K562 treated with DMSO at 1 percent for 12 hours (cell line): Measurements from ENCODE around the gene PDCD11. TPM values are rescaled to one million over a fixed set of nuclear protein-coding genes. Genes with fewer than 3 reads are reported as not detected.

Experiments used
- total RNA-seq: library from RNA; unstranded; fragments of 300-600 nt; gene quantifications from 2 replicates; pipeline ENCODE4 v1.2.3, GENCODE V29; 2022; ENCODE audit not compliant: insufficient read depth

PDCD11 gene, protein sequence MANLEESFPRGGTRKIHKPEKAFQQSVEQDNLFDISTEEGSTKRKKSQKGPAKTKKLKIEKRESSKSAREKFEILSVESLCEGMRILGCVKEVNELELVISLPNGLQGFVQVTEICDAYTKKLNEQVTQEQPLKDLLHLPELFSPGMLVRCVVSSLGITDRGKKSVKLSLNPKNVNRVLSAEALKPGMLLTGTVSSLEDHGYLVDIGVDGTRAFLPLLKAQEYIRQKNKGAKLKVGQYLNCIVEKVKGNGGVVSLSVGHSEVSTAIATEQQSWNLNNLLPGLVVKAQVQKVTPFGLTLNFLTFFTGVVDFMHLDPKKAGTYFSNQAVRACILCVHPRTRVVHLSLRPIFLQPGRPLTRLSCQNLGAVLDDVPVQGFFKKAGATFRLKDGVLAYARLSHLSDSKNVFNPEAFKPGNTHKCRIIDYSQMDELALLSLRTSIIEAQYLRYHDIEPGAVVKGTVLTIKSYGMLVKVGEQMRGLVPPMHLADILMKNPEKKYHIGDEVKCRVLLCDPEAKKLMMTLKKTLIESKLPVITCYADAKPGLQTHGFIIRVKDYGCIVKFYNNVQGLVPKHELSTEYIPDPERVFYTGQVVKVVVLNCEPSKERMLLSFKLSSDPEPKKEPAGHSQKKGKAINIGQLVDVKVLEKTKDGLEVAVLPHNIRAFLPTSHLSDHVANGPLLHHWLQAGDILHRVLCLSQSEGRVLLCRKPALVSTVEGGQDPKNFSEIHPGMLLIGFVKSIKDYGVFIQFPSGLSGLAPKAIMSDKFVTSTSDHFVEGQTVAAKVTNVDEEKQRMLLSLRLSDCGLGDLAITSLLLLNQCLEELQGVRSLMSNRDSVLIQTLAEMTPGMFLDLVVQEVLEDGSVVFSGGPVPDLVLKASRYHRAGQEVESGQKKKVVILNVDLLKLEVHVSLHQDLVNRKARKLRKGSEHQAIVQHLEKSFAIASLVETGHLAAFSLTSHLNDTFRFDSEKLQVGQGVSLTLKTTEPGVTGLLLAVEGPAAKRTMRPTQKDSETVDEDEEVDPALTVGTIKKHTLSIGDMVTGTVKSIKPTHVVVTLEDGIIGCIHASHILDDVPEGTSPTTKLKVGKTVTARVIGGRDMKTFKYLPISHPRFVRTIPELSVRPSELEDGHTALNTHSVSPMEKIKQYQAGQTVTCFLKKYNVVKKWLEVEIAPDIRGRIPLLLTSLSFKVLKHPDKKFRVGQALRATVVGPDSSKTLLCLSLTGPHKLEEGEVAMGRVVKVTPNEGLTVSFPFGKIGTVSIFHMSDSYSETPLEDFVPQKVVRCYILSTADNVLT (N-terminal part only)
- 8.8 and 22.4 TPM in 2 replicates for total RNA-seq

DNA sequence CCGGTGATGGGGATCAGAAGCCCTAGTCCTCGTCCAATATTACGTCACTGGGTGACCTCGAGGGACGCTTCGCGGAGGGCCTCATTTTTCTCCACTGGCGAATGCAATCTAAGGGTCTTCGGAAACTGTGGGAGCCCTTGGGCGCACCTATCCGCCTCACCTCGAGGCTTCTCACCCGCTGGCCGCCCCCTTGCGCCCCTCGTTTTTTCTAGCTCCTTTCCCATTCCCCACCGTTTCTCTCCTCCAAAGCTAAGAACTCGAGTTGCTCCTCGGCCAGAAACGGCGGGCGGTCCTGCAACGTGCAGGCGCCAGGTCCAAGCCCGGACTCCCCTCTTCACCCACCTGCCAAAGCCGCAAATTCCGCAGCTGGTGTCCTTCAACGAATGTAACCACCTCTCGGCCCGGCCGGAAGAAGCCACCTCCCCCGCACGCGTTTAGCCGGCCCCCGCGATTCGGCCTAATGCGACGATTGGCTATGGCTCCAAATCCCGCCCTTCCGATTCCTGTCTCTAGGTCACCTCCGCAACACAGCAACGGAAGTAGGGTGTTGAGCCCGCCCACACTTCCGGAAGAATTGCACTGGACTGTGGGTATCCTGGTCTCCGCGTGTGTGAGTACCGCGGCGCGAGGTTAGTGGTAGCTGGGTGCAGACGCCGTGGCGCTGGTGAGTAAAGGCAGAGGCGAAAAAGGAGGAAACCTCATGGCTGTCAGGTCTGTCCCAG, at the start of gene PDCD11, which contains the start of gene ATP5MK:
Gene PDCD11, plus strand, starts transcription at position 560 of the 722 bp plus-strand sequence. CDS start 1,801 bp downstream, outside the sequence.
Gene ATP5MK, minus strand, starts transcription at position 409 of the 722 bp plus-strand sequence. CDS start 4,018 bp downstream, outside the sequence.

DNA sequence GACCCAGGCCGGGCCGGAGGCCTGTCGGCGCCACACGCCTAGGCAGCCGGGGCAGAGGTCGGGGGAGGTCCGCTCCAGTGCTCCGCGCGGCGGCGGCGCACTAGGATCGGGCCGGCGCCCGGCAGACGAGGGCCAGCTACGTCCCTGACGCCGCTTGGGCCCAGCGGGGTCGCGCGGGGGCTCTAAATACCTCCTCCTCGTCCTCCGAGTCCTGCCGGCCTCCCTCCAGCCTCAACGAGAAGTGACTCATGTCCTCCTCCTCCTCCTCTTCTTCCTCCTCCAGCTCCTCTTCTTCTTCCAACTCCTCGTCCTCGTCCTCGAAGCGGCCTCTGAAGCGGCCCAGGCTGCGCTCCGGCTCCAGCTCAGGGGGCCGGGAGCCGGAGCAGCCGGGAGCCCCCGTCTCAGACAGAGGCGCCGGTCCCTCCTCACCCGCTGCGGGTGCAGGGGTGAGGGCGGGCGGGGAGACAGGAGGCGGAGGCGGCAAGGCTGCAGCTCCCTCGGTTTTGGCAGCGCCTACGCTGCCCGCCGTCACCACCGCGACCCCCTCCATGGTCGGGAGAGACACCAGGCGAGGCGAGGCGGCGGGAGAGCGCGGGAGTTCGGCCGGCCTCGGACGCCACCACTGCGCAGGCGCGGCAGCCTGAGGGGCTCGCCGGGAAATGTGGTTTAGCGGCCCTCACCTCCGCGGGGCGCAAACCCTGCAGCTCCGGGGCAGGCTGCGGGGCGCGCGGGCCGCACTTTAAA, 45.7 kb upstream of the PDCD11 start, which contains the start of gene PCGF6:
Gene PCGF6, minus strand, starts transcription at position 624 of the 744 bp plus-strand sequence. Its CDS starts 74 bp downstream, at position 550.

GRCh38 chr10:103367782-103368518, 28.5 kb upstream of the PDCD11 start, which contains the start of gene TAF5:
TSS of gene TAF5 (plus strand) at chr10:103367976. CDS start at chr10:103367990, 14 bp downstream.

DNA sequence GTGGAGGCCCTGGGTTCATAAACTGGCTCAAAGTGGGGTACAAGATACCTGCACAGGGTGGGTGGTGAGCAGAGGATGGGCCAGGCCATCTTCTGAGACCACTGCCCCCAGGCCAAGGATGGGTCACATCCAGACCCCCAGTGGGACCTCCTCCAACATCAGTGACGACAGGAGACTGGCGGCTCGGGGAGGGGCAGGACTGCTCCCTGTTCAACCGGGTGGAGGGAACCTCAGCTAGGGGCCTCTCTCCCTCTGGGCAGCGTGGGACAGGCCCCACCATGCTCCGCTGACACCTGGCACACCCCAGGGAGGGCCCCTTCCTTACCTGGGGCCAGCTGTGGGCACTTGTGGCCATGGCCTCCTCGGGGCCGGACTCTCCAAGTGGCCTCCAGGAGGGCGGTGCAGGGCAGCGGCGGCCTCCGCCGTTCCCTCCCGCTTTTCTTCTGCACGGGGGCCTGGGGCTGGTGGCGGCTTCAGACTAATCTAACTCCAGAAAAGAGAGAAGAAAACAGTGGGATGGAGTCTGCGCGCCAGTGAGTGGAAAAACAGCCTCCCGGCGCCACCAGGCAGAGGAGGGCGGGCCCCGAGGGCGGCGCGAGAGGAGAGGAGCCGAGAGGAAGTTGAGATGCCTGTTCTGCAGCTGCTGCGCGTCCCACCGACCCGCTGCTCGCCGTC, 55.5 kb downstream of the PDCD11 start, which contains the start of gene CALHM2:
Gene CALHM2, minus strand, starts transcription at position 540 of the 675 bp plus-strand sequence. CDS start 2,429 bp downstream, outside the sequence.

DNA sequence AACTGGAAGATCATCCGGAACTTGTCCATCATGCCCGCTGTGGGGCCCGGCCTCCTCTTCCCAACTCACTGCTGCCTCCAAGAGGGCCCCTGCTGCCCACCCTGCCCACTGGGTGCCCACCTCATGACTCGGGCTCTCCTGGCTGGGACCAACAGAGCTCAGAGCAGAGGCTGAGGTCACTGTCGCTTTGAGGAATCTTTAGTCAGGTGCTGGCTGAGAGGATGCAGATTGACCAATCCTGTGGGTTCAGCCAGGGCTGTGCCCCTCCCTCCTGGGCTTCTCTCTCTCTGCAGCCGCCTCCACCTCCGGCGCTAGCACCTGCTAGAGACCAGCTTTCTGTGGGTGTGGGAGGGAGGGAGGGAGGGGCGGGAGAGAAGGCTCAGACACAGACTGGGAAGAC, 62.3 kb downstream of the PDCD11 start, which contains the start of gene CALHM1:
Gene CALHM1, minus strand, starts transcription at position 181 of the 400 bp plus-strand sequence. Its CDS starts 149 bp downstream, at position 32.

DNA sequence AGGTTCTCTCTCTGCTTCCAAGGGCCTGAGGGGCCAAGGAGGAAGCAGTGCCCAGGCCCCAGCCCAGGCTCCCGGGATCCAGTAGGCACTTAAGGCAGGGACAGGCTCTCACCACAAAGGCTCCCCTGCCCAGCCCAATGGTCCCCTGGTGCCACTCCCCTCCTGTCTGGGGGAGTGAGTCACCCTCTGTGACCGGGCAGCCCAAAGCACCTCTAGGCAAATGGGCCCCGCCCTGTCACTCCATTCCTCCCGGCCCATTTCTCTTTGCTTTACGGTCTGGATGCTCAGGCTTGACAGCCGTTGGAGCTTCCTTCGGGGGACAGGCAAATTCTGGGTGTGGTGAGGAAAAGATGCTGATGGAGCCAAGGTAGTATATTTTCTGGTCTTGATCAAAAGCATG, 82.7 kb downstream of the PDCD11 start, which contains the start of gene CALHM3:
Gene CALHM3, minus strand, starts transcription at position 106 of the 400 bp plus-strand sequence. CDS start 208 bp downstream, outside the sequence.

DNA sequence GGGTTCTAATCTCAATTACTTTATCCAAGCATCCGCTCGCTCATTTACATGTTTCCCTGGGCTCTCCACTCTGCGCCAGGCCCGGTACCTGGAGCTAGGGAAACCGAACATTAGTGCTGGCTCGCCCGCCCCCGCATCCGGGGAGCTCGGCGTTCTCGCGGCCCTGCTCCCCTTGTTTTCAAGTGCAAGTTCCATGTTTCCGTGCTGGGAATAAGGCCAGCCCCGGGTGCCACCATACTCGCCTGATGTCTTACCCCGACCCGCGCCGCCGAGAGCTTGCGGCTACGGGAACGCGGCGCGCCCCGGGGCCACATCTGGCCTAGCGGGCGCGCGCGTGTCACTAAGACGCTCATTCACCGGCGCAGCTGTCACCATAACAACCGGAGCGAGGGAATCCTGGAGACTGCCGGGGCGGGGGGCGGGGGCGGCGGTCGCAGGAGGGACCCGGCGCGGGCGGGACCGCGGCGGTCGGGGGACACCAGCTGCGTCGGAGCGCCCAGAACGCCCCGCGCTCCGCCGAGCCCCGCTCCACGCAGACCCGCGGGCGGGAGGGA, 97.0 kb downstream of the PDCD11 start, which contains the start of gene NEURL1:
Gene NEURL1, plus strand, starts transcription at position 344 of the 554 bp plus-strand sequence. CDS start 683 bp downstream, outside the sequence.

Other genes with a start within 250 kb of the PDCD11 start
- 21.6 and 55.2 TPM in 2 replicates for gene NT5C2, start 203.4 kb upstream of the PDCD11 start, total RNA-seq
- gene RPEL1, start 150.7 kb upstream of the PDCD11 start, total RNA-seq = not detected in 2 replicates
- gene INA, start 119.5 kb upstream of the PDCD11 start, total RNA-seq = not detected in 2 replicates
- 9.6 and 18.2 TPM in 2 replicates for gene PCGF6, start 45.5 kb upstream of the PDCD11 start, total RNA-seq
- 4.6 and 10.2 TPM in 2 replicates for gene TAF5, start 28.6 kb upstream of the PDCD11 start, total RNA-seq
- gene ATP5MK, start 151 bp upstream of the PDCD11 start, total RNA-seq = 484 and 546 TPM in 2 replicates
- 0.83 and 1.7 TPM in 2 replicates for gene CALHM2, start 55.7 kb downstream of the PDCD11 start, total RNA-seq
- not detected in 2 replicates for gene CALHM1, start 62.3 kb downstream of the PDCD11 start, total RNA-seq
- not detected in 2 replicates for gene CALHM3, start 82.6 kb downstream of the PDCD11 start, total RNA-seq
- 0.64 TPM in 1 of 2 replicates, not detected in the other for gene NEURL1, start 97.1 kb downstream of the PDCD11 start, total RNA-seq